Measurements from ENCODE around the gene ABHD16B. TPM values are rescaled to one million over a fixed set of nuclear protein-coding genes. Genes with fewer than 3 reads are reported as not detected.

Gene ABHD16B
- total RNA-seq (2013; cell fraction: nucleolus; rRNA removed), result not detected in 2 replicates
- not detected in 2 replicates for total RNA-seq (2014; rRNA removed)
- not detected in 2 replicates for total RNA-seq (2014; rRNA removed; fragmentation: Illumina TruSeq; extraction: Trizol)
- total RNA-seq (2021), result not detected in 2 replicates
- polyA plus RNA-seq (2011; ENCODE audit: low read depth), result not detected
- polyA plus RNA-seq (2011; rRNA removed), result not detected in 2 replicates
- not detected in 2 replicates for polyA plus RNA-seq (2011; cell fraction: cytosol; rRNA removed)
- not detected in 2 replicates for polyA plus RNA-seq (2011; cell fraction: nucleus; rRNA removed)
- 0.08 TPM in 1 of 2 replicates, not detected in the other for polyA plus RNA-seq (2012)
- polyA plus RNA-seq (2014; fragmentation: Illumina TruSeq; extraction: Trizol), result not detected in 2 replicates
- polyA plus RNA-seq (2014; fragmentation: Nextera tagmentation; extraction: Ambion mirVana), result not detected
- polyA plus RNA-seq (2014; rRNA removed), result not detected in 2 replicates
- under 1 TPM in 1 of 2 experiments, not detected in 1; 0.13 TPM for polyA plus RNA-seq (2016; fragmentation: Nextera tagmentation; extraction: Ambion mirVana)
- not detected in 2 replicates for polyA minus RNA-seq (2011; rRNA and poly(A)+ RNA removed)
- polyA minus RNA-seq (2011; cell fraction: cytosol; rRNA and poly(A)+ RNA removed), result not detected in 2 replicates
- polyA minus RNA-seq (2011; cell fraction: nucleus; rRNA and poly(A)+ RNA removed), result not detected in 2 replicates
- Bru-seq, nascent RNA, result not detected
- BruChase-seq, experiment 1, labeled RNA remaining after a 6-hour chase, result not detected
- not detected for BruChase-seq, experiment 2, labeled RNA remaining after a 2-hour chase
- long read RNA-seq, experiment 1, result 0 reads
- long read RNA-seq, experiment 2, result 0 reads

DNA sequence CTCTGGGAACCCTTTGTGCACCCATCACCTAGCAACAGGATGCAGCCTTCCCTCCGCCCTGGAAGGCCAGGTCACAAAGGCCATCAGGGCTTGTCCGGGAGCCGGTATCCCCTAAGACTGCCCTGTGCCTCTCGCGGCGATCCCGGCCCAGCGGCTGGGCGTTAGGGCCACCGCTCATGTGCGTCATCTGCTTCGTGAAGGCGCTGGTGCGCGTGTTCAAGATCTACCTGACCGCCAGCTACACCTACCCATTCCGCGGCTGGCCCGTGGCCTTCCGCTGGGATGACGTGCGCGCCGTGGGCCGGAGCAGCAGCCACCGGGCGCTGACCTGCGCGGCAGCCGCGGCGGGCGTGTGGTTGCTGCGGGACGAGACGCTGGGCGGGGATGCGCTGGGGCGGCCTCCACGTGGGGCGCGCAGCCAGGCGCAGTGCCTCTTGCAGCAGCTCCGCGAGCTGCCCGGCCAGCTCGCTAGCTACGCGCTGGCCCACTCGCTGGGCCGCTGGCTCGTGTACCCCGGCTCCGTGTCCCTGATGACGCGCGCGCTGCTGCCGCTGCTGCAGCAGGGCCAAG, at the start of gene ABHD16B:
Gene ABHD16B (plus strand): TSS at position 134 of the 570 bp plus-strand sequence. CDS start 43 bp downstream, at position 177.
- RAD21 ChIA-PET (ENCODE audit: unreplicated experiment), result no interaction called here
- SMC1A ChIA-PET (ENCODE audit: uncharacterized antibody, unreplicated experiment), result no interaction called here
- POLR2A ChIA-PET, result no interaction called here
- intact Hi-C loops (cut with micrococcal nuclease; ENCODE audit: unreplicated experiment), result loop anchor here (10.0 kb wide), 1 partner anchor 193 kb away; no protein-coding TSS in a partner anchor
- H3K79me2 ChIP-seq (ENCODE audit: control insufficient read depth, insufficient read depth, low read length), result peaks cover 27% of the 10 kb centered on the region
- 97% methylated on average over 44 of the region's 59 CpGs for WGBS (ENCODE audit: insufficient coverage, insufficient replicate concordance, low lambda C conversion rate, missing lambda C conversion rate)
- in situ Hi-C loops (cut with MboI), result no loop called here
- peaks cover 0 to 4% of the 10 kb centered on the region in 2 experiments; a peak in 3 of 4 replicates for H3K36me3 ChIP-seq (ENCODE audit: control insufficient read depth in 2 of 2, insufficient read depth in 2 of 2, low read length in 1 of 2)
- no peak within 1 kb of the TSS for H3K9ac ChIP-seq (ENCODE audit: control insufficient read depth, insufficient read depth, low read length)
- no TSS peak for BruUV-seq (replicated peaks)
- CTCF ChIA-PET, result no interaction called here
- no peak for FAIRE-seq
- H3K27me3 ChIP-seq (replicated peaks in 1 of 2; ENCODE audit: control insufficient read depth in 2 of 2, insufficient read depth in 2 of 2, low read length in 1 of 2), result no peaks in the 10 kb centered on the region
- no peak within 1 kb of the TSS for H3K4me3 ChIP-seq
- no peak for ATAC-seq
- H3K27ac ChIP-seq (ENCODE audit: control insufficient read depth, insufficient read depth), result no peak within 1 kb of the TSS
- no peak for TF ChIP-seq CHD4 (IDR thresholded peaks at IDR 0.05)
- no peak for TF ChIP-seq PML (IDR thresholded peaks at IDR 0.05; ENCODE audit: low read length)
- no peak for TF ChIP-seq BMI1 (IDR thresholded peaks at IDR 0.05; ENCODE audit: borderline replicate concordance)
- TF ChIP-seq CHD2 (IDR thresholded peaks at IDR 0.05; ENCODE audit: borderline replicate concordance, low read depth, low read length), result no peak
- TF ChIP-seq ZNF274 (IDR thresholded peaks at IDR 0.05; ENCODE audit: insufficient read depth, insufficient read length), result no peak
- no peaks in the 10 kb centered on the region for H3K9me3 ChIP-seq (replicated peaks; ENCODE audit: control insufficient read depth, insufficient read depth, low read length)
- no peak within 1 kb of the TSS for H2AFZ ChIP-seq (ENCODE audit: control insufficient read depth, low read depth, low read length)
- DNase-seq (ENCODE audit: low read depth, low spot score), result no peak
- H3K4me1 ChIP-seq (ENCODE audit: control insufficient read depth, insufficient read depth, low read length), result peaks cover 25% of the 10 kb centered on the region
- H3K4me2 ChIP-seq (ENCODE audit: control insufficient read depth, insufficient read depth), result no peak within 1 kb of the TSS
- no peaks in the 10 kb centered on the region for H4K20me1 ChIP-seq (ENCODE audit: control insufficient read depth, insufficient read depth)
